ACC112 (cell line): ENCODE results near the gene SIPA1L3.
A peak's percentile ranks its signal among the peaks of the same experiment; 100 is the strongest.

Experiments
- H2AFZ ChIP-seq: fragments of 200-600 bp; sonication (generic); one replicate; pipeline ENCODE4 v1.6.0; 2017; ENCODE audit warnings: antibody characterized with exemption, low read length; ENCODE audit not compliant: unreplicated experiment
- H3K27ac ChIP-seq: fragments of 200-600 bp; sonication (generic); 2 replicates; pipeline ENCODE4 v1.5.1; 2014; ENCODE audit warnings: low read depth, mild to moderate bottlenecking, antibody characterized with exemption, low read length, moderate library complexity
- H3K27me3 ChIP-seq: fragments of 200-600 bp; sonication (generic); 2 replicates; pipeline ENCODE4 v1.6.1; 2014; ENCODE audit warnings: mild to moderate bottlenecking, antibody characterized with exemption, low read length, moderate library complexity, mixed read lengths; ENCODE audit not compliant: insufficient read depth
- H3K36me3 ChIP-seq: fragments of 200-600 bp; sonication (generic); 2 replicates; pipeline ENCODE4 v1.6.1; 2016; ENCODE audit warnings: mild to moderate bottlenecking, antibody characterized with exemption, low read length, moderate library complexity, mixed read lengths; ENCODE audit not compliant: insufficient read depth
- H3K4me1 ChIP-seq: fragments of 200-600 bp; sonication (generic); one replicate; pipeline ENCODE4 v1.6.1; 2016; ENCODE audit warnings: low read length, mixed read lengths; ENCODE audit not compliant: insufficient read depth, unreplicated experiment, control insufficient read depth
- H3K4me3 ChIP-seq: fragments of 200-600 bp; sonication (generic); 2 replicates; pipeline ENCODE4 v1.5.1; 2014; ENCODE audit warnings: mild to moderate bottlenecking, low read depth, low read length
- H3K79me2 ChIP-seq: fragments of 200-600 bp; sonication (generic); one replicate; pipeline ENCODE4 v1.6.0; 2016; ENCODE audit warnings: low read length; ENCODE audit not compliant: control insufficient read depth, unreplicated experiment, insufficient read depth

Gene SIPA1L3

DNA sequence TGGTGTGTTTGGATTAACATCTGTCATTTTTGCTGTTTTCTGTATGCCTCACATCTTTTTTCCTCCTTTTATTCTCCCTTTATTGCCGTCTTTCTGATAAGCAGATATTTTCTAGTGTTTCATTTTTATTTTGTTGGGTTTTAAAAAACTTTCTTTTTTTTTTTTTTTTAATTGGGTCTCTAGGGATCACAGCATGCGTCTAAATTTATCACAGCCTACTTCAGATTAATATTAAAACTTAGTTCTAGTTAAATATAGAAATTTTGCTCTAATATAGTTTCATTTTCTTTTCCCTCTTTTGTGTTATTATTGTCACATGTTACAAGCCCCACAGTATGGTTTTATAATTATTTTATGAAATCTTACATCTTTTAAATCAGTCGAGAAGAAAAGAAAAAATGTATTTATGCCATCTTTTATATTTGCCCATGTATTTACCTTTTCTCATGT is 52.7 kb downstream of the SIPA1L3 start:
- no peak overlapping the region for H2AFZ ChIP-seq
- peaks cover 4% of the 10 kb centered on the region; the same call in 1 of the 2 replicates for H3K36me3 ChIP-seq
- H3K27ac ChIP-seq = peak overlapping the region; percentile 23; the same call in 1 of the 2 replicates
- peak overlapping the region; percentile 29; the same call in 1 of the 2 replicates for H3K4me3 ChIP-seq
- H3K27me3 ChIP-seq = no peaks in the 10 kb centered on the region
- peaks cover 20% of the 10 kb centered on the region for H3K79me2 ChIP-seq
- H3K4me1 ChIP-seq = peaks cover 8% of the 10 kb centered on the region

DNA sequence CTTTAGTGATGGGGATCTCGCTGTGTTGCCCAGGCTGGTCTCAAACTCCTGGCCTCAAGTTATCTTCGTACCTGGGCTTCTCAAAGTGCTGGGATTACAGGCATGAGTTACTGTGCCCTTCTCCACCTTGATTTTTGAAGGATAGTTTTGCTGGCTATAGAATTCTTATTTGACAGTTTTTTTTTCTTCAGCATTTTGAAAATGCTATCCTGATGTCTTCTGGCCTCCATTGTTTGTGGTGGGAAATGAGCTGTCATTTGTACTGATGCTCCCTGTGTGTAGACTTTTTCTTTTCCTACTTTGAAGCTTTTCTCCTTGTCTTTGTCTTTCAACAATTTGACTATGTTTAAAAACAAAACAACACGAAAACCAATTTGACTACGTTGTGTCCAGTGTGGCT is 54.2 kb downstream of the SIPA1L3 start:
- Histone ChIP-seq H3K79me2 (peaks cover 15% of the 10 kb centered on the region), H3K36me3 (peaks cover 4% of the 10 kb centered on the region; the same call in 1 of the 2 replicates), H2AFZ (no peak overlapping the region), H3K27ac (peak overlapping the region; percentile 65), H3K4me3 (no peak overlapping the region), H3K4me1 (peaks cover 8% of the 10 kb centered on the region), H3K27me3 (no peaks in the 10 kb centered on the region)

DNA sequence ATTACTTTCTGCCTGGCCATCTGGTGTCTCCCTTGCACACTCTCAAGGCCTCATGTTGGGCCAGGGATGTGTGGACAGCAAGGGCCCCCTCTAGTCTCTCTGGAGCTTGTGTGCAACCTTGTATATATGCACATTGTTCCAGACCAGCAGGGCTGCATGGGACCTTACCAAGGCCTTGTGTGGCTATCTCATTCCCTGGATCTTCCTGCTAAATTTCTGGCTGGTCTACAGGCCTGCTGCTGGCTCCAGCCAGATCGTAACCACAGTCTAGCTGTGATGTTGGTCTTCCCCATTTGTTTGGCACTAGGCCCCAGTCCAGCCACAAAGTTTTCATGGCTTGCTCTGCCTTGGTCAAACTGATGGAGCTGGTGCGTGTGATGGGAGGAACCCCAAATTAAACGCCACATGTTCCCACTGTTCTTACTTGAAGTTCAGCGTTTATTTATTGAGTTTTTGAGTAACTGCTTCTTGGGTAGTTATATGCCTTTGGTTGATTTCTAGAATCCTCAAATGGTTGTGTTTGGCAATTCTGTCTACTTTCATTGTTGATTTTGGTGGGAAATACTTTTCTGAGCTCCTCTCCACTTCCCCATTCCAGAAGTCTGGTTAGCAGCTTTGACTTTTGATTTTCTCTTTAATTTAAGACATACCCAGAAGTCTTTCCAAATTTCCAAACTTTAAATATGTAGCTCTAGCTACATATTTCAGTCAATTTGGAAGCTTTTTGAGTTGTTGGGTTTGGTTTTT is 56.4 kb downstream of the SIPA1L3 start:
- Histone ChIP-seq H3K4me3 (no peak overlapping the region), H3K27me3 (no peaks in the 10 kb centered on the region), H3K36me3 (no peaks in the 10 kb centered on the region), H3K4me1 (peaks cover 8% of the 10 kb centered on the region), H2AFZ (no peak overlapping the region), H3K79me2 (peaks cover 14% of the 10 kb centered on the region), H3K27ac (0 out of 2 replicates have a peak overlapping the region, but pooled peaks have one; percentile 23)

DNA sequence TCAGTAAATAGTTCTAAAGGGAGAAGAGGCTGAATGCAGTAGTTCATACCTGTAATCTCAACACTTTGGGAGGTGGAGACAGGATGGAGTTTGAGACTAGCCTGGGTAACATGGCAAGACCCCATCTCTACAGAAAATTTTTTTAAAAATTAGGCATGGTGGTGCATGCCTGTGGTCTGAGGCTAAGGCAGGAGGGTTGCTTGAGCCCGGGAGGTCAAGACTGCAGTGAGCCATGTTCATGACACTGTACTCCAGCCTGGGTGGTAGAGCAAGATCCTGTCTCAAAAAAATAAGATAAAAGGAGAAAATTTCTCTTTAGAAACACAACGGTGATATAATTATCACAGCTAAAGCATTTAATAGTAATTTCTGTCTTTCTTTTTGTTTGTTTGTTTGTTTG is 57.1 kb downstream of the SIPA1L3 start:
- peaks cover 14% of the 10 kb centered on the region for H3K79me2 ChIP-seq
- H3K27me3 ChIP-seq = no peaks in the 10 kb centered on the region
- H3K27ac ChIP-seq = no peak overlapping the region
- H2AFZ ChIP-seq = no peak overlapping the region
- H3K36me3 ChIP-seq = no peaks in the 10 kb centered on the region
- peaks cover 8% of the 10 kb centered on the region for H3K4me1 ChIP-seq
- no peak overlapping the region for H3K4me3 ChIP-seq

DNA sequence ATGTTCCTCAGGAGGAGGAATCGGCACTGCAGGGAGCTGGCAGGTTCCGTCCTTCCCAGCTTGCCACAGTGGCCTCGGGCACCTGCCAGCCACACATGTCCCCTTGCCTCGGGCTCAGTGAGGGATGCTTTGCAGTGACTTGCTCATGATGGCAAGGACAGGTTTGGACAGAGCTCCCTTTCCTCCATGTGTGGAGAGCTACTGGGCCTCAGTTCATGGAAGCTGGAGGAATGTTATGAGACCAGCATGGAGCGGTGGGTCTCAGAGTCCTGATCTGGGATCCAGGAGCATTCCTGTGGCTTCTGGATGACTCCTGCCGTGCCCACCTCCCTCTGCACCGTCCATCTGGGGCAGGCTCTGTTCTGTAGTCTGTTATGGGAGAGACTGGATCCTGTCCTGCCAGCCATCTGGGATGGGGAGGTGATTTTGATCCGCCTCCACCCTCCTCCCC is 59.2 kb downstream of the SIPA1L3 start:
- no peak overlapping the region for H3K27ac ChIP-seq
- H2AFZ ChIP-seq = no peak overlapping the region
- no peaks in the 10 kb centered on the region for H3K36me3 ChIP-seq
- H3K4me3 ChIP-seq = no peak overlapping the region
- H3K4me1 ChIP-seq = peaks cover 8% of the 10 kb centered on the region
- H3K27me3 ChIP-seq = no peaks in the 10 kb centered on the region
- H3K79me2 ChIP-seq = peaks cover 20% of the 10 kb centered on the region

DNA sequence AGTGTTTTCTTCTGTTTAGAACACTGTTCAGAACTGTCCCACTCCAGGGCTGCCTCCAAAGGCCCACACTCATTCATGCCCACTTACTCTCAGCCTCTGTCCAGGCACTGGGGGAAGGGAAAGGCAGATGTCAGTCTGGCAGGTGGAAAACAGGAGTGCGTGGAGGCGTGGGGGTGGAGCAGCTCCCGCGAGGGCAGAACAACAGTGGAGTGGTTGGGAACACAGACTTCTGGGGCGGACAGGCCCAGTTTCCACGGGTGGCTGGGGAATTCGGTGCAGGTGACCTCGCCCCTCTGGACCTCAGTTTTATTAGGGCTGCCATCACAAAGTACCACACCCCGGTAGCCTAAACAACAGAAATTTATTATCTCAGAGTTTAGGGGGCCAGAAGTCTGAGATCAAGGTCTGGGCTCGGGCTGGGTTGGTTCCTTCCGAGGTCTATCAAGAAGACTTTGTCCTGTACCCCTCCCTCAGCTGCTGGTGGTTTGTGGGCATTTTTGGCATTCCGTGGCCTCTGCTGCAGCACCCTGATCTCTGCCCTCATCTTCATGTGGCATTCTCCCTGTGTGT is 59.7 kb downstream of the SIPA1L3 start:
- Histone ChIP-seq H3K4me1 (peaks cover 8% of the 10 kb centered on the region), H3K79me2 (peaks cover 20% of the 10 kb centered on the region), H3K36me3 (no peaks in the 10 kb centered on the region), H3K4me3 (no peak overlapping the region), H3K27ac (no peak overlapping the region), H2AFZ (no peak overlapping the region), H3K27me3 (no peaks in the 10 kb centered on the region)

DNA sequence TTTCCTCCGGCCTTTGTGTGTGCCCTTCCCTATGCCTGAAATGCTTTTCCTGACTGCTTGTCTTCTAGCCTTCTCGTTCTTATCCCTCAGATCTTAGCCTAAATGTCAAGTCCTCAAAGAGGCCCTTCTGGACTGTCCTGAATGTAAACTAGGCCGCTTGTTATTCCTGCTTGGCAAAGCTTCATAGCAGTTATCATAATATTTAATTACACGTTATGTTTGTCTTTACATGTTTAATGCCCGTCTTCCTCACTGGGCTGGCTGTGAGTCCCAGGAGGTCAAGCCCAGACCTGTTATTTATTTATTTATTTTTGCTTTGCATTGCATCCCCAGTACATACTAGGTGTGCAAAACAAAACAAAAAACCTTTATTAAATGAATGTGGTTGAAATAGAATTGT is 62.7 kb downstream of the SIPA1L3 start:
- Histone ChIP-seq H3K4me1 (no peaks in the 10 kb centered on the region), H2AFZ (no peak overlapping the region), H3K79me2 (peaks cover 10% of the 10 kb centered on the region), H3K27ac (no peak overlapping the region), H3K27me3 (no peaks in the 10 kb centered on the region), H3K4me3 (no peak overlapping the region), H3K36me3 (no peaks in the 10 kb centered on the region)

DNA sequence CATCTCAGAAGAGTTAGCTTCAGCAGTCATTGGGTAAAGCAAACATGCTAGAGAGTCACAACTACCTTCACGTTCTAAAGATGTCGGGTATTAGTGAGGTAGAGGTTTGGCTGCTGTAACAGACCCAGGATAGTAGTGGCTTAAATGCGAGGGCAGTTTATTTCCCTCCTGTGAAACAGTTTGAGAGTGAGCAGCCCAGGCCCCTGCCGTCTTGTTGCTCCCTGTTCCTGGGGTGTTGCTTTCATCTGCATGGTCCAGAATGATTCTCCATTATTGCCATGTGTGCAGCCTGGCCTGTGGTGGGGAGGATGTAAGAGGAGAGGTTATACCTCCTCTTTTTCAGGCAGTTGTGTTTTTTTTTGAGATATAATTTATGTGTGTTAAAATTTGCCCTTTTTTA is 63.7 kb downstream of the SIPA1L3 start:
- Histone ChIP-seq H3K4me3 (no peak overlapping the region), H3K27ac (no peak overlapping the region), H3K36me3 (no peaks in the 10 kb centered on the region), H2AFZ (no peak overlapping the region), H3K79me2 (peaks cover 11% of the 10 kb centered on the region), H3K4me1 (no peaks in the 10 kb centered on the region), H3K27me3 (no peaks in the 10 kb centered on the region)

DNA sequence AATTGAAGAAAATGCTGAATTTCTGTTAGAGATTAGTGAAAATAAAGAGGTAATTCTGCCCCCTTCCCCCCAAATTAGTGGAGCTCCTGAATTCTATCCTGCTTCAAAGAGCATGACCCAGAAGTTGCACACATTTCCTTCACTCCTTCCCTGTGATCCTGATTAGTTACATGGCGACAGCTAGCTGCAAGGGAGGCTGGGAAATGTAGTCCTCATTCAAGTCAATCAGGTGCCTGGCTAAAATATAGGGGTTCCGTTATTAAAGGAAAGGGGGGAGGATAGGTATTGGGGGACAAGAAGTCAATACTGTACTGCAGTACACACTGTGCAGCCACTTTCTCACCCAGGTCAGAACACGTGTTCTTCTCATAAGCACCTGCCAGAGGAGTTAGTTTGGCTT is 65.8 kb downstream of the SIPA1L3 start:
- Histone ChIP-seq H3K27ac (no peak overlapping the region), H3K36me3 (no peaks in the 10 kb centered on the region), H3K27me3 (no peaks in the 10 kb centered on the region), H3K4me1 (no peaks in the 10 kb centered on the region), H3K79me2 (peaks cover 14% of the 10 kb centered on the region), H2AFZ (no peak overlapping the region), H3K4me3 (no peak overlapping the region)

DNA sequence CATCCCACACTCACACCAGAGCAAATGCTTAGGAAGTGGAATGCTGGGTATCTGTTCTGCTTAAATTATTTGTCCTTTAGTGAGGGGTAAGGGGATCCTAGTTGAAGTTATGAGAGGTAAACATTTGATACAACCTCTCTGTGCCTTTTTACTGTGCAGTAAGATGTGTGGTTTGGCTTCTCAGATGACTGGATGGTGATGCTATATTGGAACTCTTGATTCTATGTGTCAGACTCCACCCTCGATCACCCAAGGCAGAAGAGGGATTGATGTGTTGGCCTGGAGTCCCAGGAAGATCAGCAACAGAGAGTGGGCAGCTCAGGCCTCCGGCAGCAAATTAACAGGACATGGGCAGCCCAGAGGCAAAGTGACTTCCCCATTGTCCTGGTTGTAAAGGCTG is 66.7 kb downstream of the SIPA1L3 start:
- Histone ChIP-seq H3K27ac (no peak overlapping the region), H3K4me1 (no peaks in the 10 kb centered on the region), H3K36me3 (no peaks in the 10 kb centered on the region), H2AFZ (no peak overlapping the region), H3K79me2 (peaks cover 14% of the 10 kb centered on the region), H3K4me3 (no peak overlapping the region), H3K27me3 (no peaks in the 10 kb centered on the region)

DNA sequence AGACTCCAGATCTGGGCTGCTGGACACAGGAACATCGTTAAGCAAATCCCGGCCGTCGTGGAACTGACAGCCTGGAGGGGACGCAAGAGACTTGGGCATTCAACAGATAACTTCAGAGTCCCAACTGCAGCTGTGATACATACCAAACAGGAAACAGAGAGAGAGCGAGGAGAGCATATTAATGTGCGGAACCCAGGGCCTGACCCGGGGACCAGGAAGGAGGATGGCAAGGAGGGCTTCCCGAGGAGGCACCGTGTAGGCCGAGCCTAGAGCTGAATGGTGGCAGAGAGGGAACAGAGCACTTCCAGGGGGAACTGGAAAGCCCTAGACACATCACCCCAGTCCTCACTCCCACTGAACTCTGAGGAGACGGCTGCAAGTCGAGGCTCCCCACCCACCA is 68.1 kb downstream of the SIPA1L3 start:
- Histone ChIP-seq H3K36me3 (no peaks in the 10 kb centered on the region), H3K27me3 (no peaks in the 10 kb centered on the region), H3K4me3 (no peak overlapping the region), H3K27ac (no peak overlapping the region), H2AFZ (no peak overlapping the region), H3K4me1 (no peaks in the 10 kb centered on the region), H3K79me2 (peaks cover 14% of the 10 kb centered on the region)
